Tongue (tissue), 2 donors: ENCODE measurements around the gene IBA57. TPM values are rescaled to one million over a fixed set of nuclear protein-coding genes. Genes with fewer than 3 reads are reported as not detected.
A peak's percentile ranks its signal among the peaks of the same experiment; 100 is the strongest.

Source experiments
- DNase-seq: peaks from one replicate; pipeline ENCODE4 v3.0.0-alpha.2; 2015
- total RNA-seq: library from RNA; depleted of rRNA; stranded (reverse); fragments of >200 nt; gene quantifications from one replicate; pipeline ENCODE4 v1.2.3, GENCODE V29; 2014

Gene IBA57
- total RNA-seq, result 11.4 TPM

- DNase-seq, result peak; percentile 99
Measured at GRCh38 chr1:228165372-228166169, at the start of gene IBA57. TSS of gene IBA57 (plus strand) at chr1:228165804. CDS start at chr1:228165817, 13 bp downstream.

- DNase-seq, result no peak
Measured at GRCh38 chr1:228117335-228117734, 48.3 kb upstream of the IBA57 start.

- no peak for DNase-seq
Measured at GRCh38 chr1:228118040-228118439, 47.6 kb upstream of the IBA57 start.

GRCh38 chr1:228120351-228120750 lies 45.3 kb upstream of the IBA57 start:
- no peak for DNase-seq

GRCh38 chr1:228120857-228121489 lies 44.6 kb upstream of the IBA57 start:
- no peak for DNase-seq

- no peak for DNase-seq
Measured at GRCh38 chr1:228122921-228123441, 42.6 kb upstream of the IBA57 start.

- no peak for DNase-seq
Measured at GRCh38 chr1:228123505-228123904, 42.1 kb upstream of the IBA57 start.

GRCh38 chr1:228125185-228125584 lies 40.4 kb upstream of the IBA57 start:
- no peak for DNase-seq

GRCh38 chr1:228131766-228132165 lies 33.8 kb upstream of the IBA57 start:
- DNase-seq, result no peak

GRCh38 chr1:228134591-228134990 lies 31.0 kb upstream of the IBA57 start:
- DNase-seq, result no peak

GRCh38 chr1:228136901-228137300 lies 28.7 kb upstream of the IBA57 start:
- DNase-seq, result no peak

GRCh38 chr1:228139406-228139930 lies 26.1 kb upstream of the IBA57 start:
- DNase-seq, result no peak

GRCh38 chr1:228139931-228140723 lies 25.5 kb upstream of the IBA57 start, which contains the start of gene GUK1:
TSS of gene GUK1 (plus strand) at chr1:228140279. CDS start at chr1:228140303, 24 bp downstream.
- peak; percentile 99 for DNase-seq

GRCh38 chr1:228140724-228141225 lies 24.8 kb upstream of the IBA57 start:
- no peak for DNase-seq

GRCh38 chr1:228141226-228142044 lies 24.2 kb upstream of the IBA57 start:
- DNase-seq, result peak; percentile 36

- peak; percentile 64 for DNase-seq
Measured at GRCh38 chr1:228142155-228142691, 23.4 kb upstream of the IBA57 start.

- DNase-seq, result peak; percentile 73
Measured at GRCh38 chr1:228142701-228143136, 22.9 kb upstream of the IBA57 start.

GRCh38 chr1:228143480-228144192 lies 22.0 kb upstream of the IBA57 start:
- DNase-seq, result no peak

- DNase-seq, result no peak
Measured at GRCh38 chr1:228144193-228144992, 21.2 kb upstream of the IBA57 start.
